ENCODE results near the gene R3HDML.

Gene R3HDML

GRCh38 chr20:44360221-44360620 lies 23.4 kb downstream of the R3HDML start:
- no peaks in the 10 kb centered on the region for H3K9me3 ChIP-seq
- no peak for DNase-seq
- H3K4me3 ChIP-seq, result no peak overlapping the region
- intact Hi-C loops (cut with DNase I; ENCODE audit: low total_unique reads), result no loop called here
- H3K36me3 ChIP-seq, result no peaks in the 10 kb centered on the region
- H3K27me3 ChIP-seq, result peaks cover 0 to 27% of the 10 kb centered on the region in 2 donors
- no peaks in the 10 kb centered on the region for H3K4me1 ChIP-seq
- no peak for TF ChIP-seq CTCF (IDR thresholded peaks at IDR 0.05)
- no peak overlapping the region for H3K27ac ChIP-seq

GRCh38 chr20:44361021-44361420 lies 24.2 kb downstream of the R3HDML start:
- H3K4me1 ChIP-seq, result no peaks in the 10 kb centered on the region
- no peak for DNase-seq
- intact Hi-C loops (cut with DNase I; ENCODE audit: low total_unique reads), result no loop called here
- H3K27ac ChIP-seq, result no peak overlapping the region
- no peak for TF ChIP-seq CTCF (IDR thresholded peaks at IDR 0.05)
- no peaks in the 10 kb centered on the region for H3K9me3 ChIP-seq
- H3K4me3 ChIP-seq, result no peak overlapping the region
- H3K27me3 ChIP-seq, result peaks cover 0 to 19% of the 10 kb centered on the region in 2 donors
- H3K36me3 ChIP-seq, result no peaks in the 10 kb centered on the region

GRCh38 chr20:44362466-44362940 lies 25.7 kb downstream of the R3HDML start:
- Histone ChIP-seq H3K36me3 (no peaks in the 10 kb centered on the region), H3K27me3 (peaks cover 0 to 8% of the 10 kb centered on the region in 2 donors), H3K27ac (no peak overlapping the region), H3K9me3 (no peaks in the 10 kb centered on the region), H3K4me1 (no peaks in the 10 kb centered on the region), H3K4me3 (no peak overlapping the region)
- DNase-seq, result no peak
- intact Hi-C loops (cut with DNase I; ENCODE audit: low total_unique reads), result no loop called here
- TF ChIP-seq CTCF (IDR thresholded peaks at IDR 0.05), result no peak

- H3K4me1 ChIP-seq, result no peaks in the 10 kb centered on the region
- peak in 1 of 2 donors; percentile 5 for DNase-seq
- TF ChIP-seq CTCF (IDR thresholded peaks at IDR 0.05), result no peak
- no peaks in the 10 kb centered on the region for H3K36me3 ChIP-seq
- no peak overlapping the region for H3K4me3 ChIP-seq
- no peaks in the 10 kb centered on the region for H3K9me3 ChIP-seq
- H3K27me3 ChIP-seq, result peaks cover 0 to 5% of the 10 kb centered on the region in 2 donors
- intact Hi-C loops (cut with DNase I; ENCODE audit: low total_unique reads), result no loop called here
- no peak overlapping the region for H3K27ac ChIP-seq
These were observed 27.2 kb downstream of the R3HDML start for GRCh38 chr20:44364068-44364467.

- no peak for DNase-seq
- no peak for TF ChIP-seq CTCF (IDR thresholded peaks at IDR 0.05)
- H3K27me3 ChIP-seq, result no peaks in the 10 kb centered on the region
- intact Hi-C loops (cut with DNase I; ENCODE audit: low total_unique reads), result no loop called here
- H3K4me3 ChIP-seq, result no peak overlapping the region
- H3K36me3 ChIP-seq, result no peaks in the 10 kb centered on the region
- H3K4me1 ChIP-seq, result no peaks in the 10 kb centered on the region
- H3K9me3 ChIP-seq, result no peaks in the 10 kb centered on the region
- H3K27ac ChIP-seq, result no peak overlapping the region
These were observed 27.9 kb downstream of the R3HDML start for GRCh38 chr20:44364780-44365179.

- no peak overlapping the region for H3K4me3 ChIP-seq
- no peaks in the 10 kb centered on the region for H3K9me3 ChIP-seq
- no peaks in the 10 kb centered on the region for H3K36me3 ChIP-seq
- H3K27ac ChIP-seq, result no peak overlapping the region
- DNase-seq, result no peak
- no peaks in the 10 kb centered on the region for H3K4me1 ChIP-seq
- intact Hi-C loops (cut with DNase I; ENCODE audit: low total_unique reads), result no loop called here
- TF ChIP-seq CTCF (IDR thresholded peaks at IDR 0.05), result no peak
- no peaks in the 10 kb centered on the region for H3K27me3 ChIP-seq
These were observed 30.9 kb downstream of the R3HDML start for GRCh38 chr20:44367746-44368145.

Data from tibial artery (tissue), 4 donors.